B cell (primary cell): ENCODE data around the gene PRRC2A.

Source experiments
- EZH2 ChIP-seq: IDR thresholded peaks from 2 replicates; pipeline ENCODE4 v1.6.1; 2012; ENCODE audit warnings: borderline replicate concordance, low read depth, mild to moderate bottlenecking, moderate library complexity, low read length; ENCODE audit not compliant: insufficient read depth, poor library complexity, severe bottlenecking
- TF ChIP-seq, protein P1 (sequence below): fragments of 200-600 bp; IDR thresholded peaks from one replicate; pipeline ENCODE4 v1.8.0; 2022; ENCODE audit warnings: antibody characterized with exemption, mild to moderate bottlenecking

- no peak for TF ChIP-seq EZH2
- TF ChIP-seq, protein P1, sequence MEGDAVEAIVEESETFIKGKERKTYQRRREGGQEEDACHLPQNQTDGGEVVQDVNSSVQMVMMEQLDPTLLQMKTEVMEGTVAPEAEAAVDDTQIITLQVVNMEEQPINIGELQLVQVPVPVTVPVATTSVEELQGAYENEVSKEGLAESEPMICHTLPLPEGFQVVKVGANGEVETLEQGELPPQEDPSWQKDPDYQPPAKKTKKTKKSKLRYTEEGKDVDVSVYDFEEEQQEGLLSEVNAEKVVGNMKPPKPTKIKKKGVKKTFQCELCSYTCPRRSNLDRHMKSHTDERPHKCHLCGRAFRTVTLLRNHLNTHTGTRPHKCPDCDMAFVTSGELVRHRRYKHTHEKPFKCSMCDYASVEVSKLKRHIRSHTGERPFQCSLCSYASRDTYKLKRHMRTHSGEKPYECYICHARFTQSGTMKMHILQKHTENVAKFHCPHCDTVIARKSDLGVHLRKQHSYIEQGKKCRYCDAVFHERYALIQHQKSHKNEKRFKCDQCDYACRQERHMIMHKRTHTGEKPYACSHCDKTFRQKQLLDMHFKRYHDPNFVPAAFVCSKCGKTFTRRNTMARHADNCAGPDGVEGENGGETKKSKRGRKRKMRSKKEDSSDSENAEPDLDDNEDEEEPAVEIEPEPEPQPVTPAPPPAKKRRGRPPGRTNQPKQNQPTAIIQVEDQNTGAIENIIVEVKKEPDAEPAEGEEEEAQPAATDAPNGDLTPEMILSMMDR: no peak
Observed at GRCh38 chr6:31660381-31661261, 40.1 kb downstream of the PRRC2A start, which contains the start of gene C6orf47.
